Smooth muscle cell (in vitro differentiated cells): ENCODE measurements around the gene NEUROG2. TPM values are rescaled to one million over a fixed set of nuclear protein-coding genes. Genes with fewer than 3 reads are reported as not detected.

Experiments
- DNase-seq: peaks from one replicate; lab custom pipeline; 2025; ENCODE audit not compliant: unreplicated experiment; lab: John Stamatoyannopoulos, UW
- H2AFZ ChIP-seq: fragments of 200-600 bp; sonication (generic); 2 replicates; pipeline ENCODE4 v1.6.0; 2016; ENCODE audit warnings: antibody characterized with exemption, low read depth, mild to moderate bottlenecking
- H3F3A ChIP-seq: fragments of 200-600 bp; sonication (generic); 2 replicates; pipeline ENCODE4 v1.6.0; 2017; ENCODE audit warnings: antibody characterized with exemption, low read depth
- H3K27ac ChIP-seq: fragments of 200-600 bp; sonication (generic); 2 replicates; pipeline ENCODE4 v1.5.1; 2016; ENCODE audit warnings: low read depth, mild to moderate bottlenecking
- H3K27me3 ChIP-seq: fragments of 200-600 bp; sonication (generic); 2 replicates; pipeline ENCODE4 v1.6.1; 2016; ENCODE audit warnings: low read depth, mild to moderate bottlenecking
- H3K36me3 ChIP-seq: fragments of 200-600 bp; sonication (generic); 2 replicates; pipeline ENCODE4 v1.5.1; 2016; ENCODE audit warnings: low read depth
- H3K4me1 ChIP-seq: fragments of 200-600 bp; sonication (generic); 2 replicates; pipeline ENCODE4 v1.5.1; 2016; ENCODE audit warnings: low read depth
- H3K4me2 ChIP-seq: fragments of 200-600 bp; sonication (generic); 2 replicates; pipeline ENCODE4 v1.6.0; 2016; ENCODE audit warnings: mild to moderate bottlenecking
- H3K4me3 ChIP-seq: fragments of 200-600 bp; sonication (generic); 2 replicates; pipeline ENCODE4 v1.5.1; 2016; ENCODE audit warnings: mild to moderate bottlenecking
- H3K79me2 ChIP-seq: fragments of 200-600 bp; sonication (generic); 2 replicates; pipeline ENCODE4 v1.6.0; 2016; ENCODE audit warnings: low read depth, mild to moderate bottlenecking
- H3K9ac ChIP-seq: fragments of 200-600 bp; sonication (generic); 2 replicates; pipeline ENCODE4 v1.6.0; 2016; ENCODE audit warnings: low read depth
- H3K9me3 ChIP-seq: fragments of 200-600 bp; sonication (generic); replicated peaks from 2 replicates; pipeline ENCODE4 v1.5.1; 2016; ENCODE audit warnings: low read depth
- H4K20me1 ChIP-seq: fragments of 200-600 bp; sonication (generic); 2 replicates; pipeline ENCODE4 v1.6.0; 2016; ENCODE audit warnings: low read depth
- CTCF ChIP-seq: fragments of 200-600 bp; sonication (generic); IDR thresholded peaks from 2 replicates; pipeline ENCODE4 v1.5.1; 2017; ENCODE audit warnings: borderline replicate concordance, mild to moderate bottlenecking, antibody characterized with exemption; ENCODE audit not compliant: insufficient read depth, poor library complexity, severe bottlenecking
- WGBS: methylation state at CpG from one replicate; pipeline ENCODE4 v1.1.7; 2016; ENCODE audit warnings: low lambda C conversion rate; 5-methylcytosine and 5-hydroxymethylcytosine counted together
- polyA plus RNA-seq: library from polyadenylated mRNA; unstranded; fragments of >200 nt; fragmentation: Nextera tagmentation; extraction: Ambion mirVana; gene quantifications from 2 replicates; pipeline ENCODE4 v1.2.1, GENCODE V29; 2016
- total RNA-seq: library from RNA; depleted of rRNA; stranded (reverse); fragments of >200 nt; gene quantifications from 2 replicates; pipeline ENCODE4 v1.2.3, GENCODE V29; 2014

The NEUROG2 gene
- total and polyA plus RNA-seq, 2 experiments from 2014 or later: not detected

- no peak for DNase-seq
- Histone ChIP-seq H3K4me1 (no peaks in the 10 kb centered on the region), H3K27ac (no peak overlapping the region), H4K20me1 (no peaks in the 10 kb centered on the region), H3K36me3 (no peaks in the 10 kb centered on the region), H3K9ac (no peak overlapping the region), H3K4me3 (no peak overlapping the region), H3K79me2 (no peaks in the 10 kb centered on the region), H3K9me3 (no peaks in the 10 kb centered on the region), H2AFZ (no peak overlapping the region), H3F3A (no peaks in the 10 kb centered on the region), H3K4me2 (no peak overlapping the region), H3K27me3 (no peaks in the 10 kb centered on the region)
- no peak for TF ChIP-seq CTCF
- 88% methylated on average over 2 of the region's 2 CpGs for WGBS
These were observed 46.4 kb upstream of the NEUROG2 start for GRCh38 chr4:112562254-112562879.

- no peak for DNase-seq
- WGBS: 100% methylated on average over 2 of the region's 2 CpGs
- Histone ChIP-seq H2AFZ (no peak overlapping the region), H3F3A (no peaks in the 10 kb centered on the region), H3K9me3 (no peaks in the 10 kb centered on the region), H3K4me3 (no peak overlapping the region), H3K36me3 (no peaks in the 10 kb centered on the region), H4K20me1 (no peaks in the 10 kb centered on the region), H3K27ac (no peak overlapping the region), H3K27me3 (no peaks in the 10 kb centered on the region), H3K4me1 (no peaks in the 10 kb centered on the region), H3K4me2 (no peak overlapping the region), H3K9ac (no peak overlapping the region), H3K79me2 (no peaks in the 10 kb centered on the region)
- no peak for TF ChIP-seq CTCF
These were observed 44.1 kb upstream of the NEUROG2 start for GRCh38 chr4:112560084-112560483.

GRCh38 chr4:112559053-112559452 is 43.1 kb upstream of the NEUROG2 start:
- DNase-seq: no peak
- no peak for TF ChIP-seq CTCF
- Histone ChIP-seq H2AFZ (no peak overlapping the region), H3K27me3 (no peaks in the 10 kb centered on the region), H3K9me3 (no peaks in the 10 kb centered on the region), H3K79me2 (no peaks in the 10 kb centered on the region), H3K4me3 (no peak overlapping the region), H3F3A (no peaks in the 10 kb centered on the region), H4K20me1 (no peaks in the 10 kb centered on the region), H3K36me3 (no peaks in the 10 kb centered on the region), H3K4me2 (no peak overlapping the region), H3K4me1 (no peaks in the 10 kb centered on the region), H3K27ac (no peak overlapping the region), H3K9ac (no peak overlapping the region)
- WGBS: 100% methylated on average over 3 of the region's 3 CpGs
